Smooth muscle cell (in vitro differentiated cells): ENCODE results near the gene ATP9B. TPM values are rescaled to one million over a fixed set of nuclear protein-coding genes. Genes with fewer than 3 reads are reported as not detected.

Experiments used
- DNase-seq: peaks from one replicate; lab custom pipeline; 2025; ENCODE audit not compliant: unreplicated experiment; lab: John Stamatoyannopoulos, UW
- H2AFZ ChIP-seq: fragments of 200-600 bp; sonication (generic); 2 replicates; pipeline ENCODE4 v1.6.0; 2016; ENCODE audit warnings: antibody characterized with exemption, low read depth, mild to moderate bottlenecking
- H3F3A ChIP-seq: fragments of 200-600 bp; sonication (generic); 2 replicates; pipeline ENCODE4 v1.6.0; 2017; ENCODE audit warnings: antibody characterized with exemption, low read depth
- H3K27ac ChIP-seq: fragments of 200-600 bp; sonication (generic); 2 replicates; pipeline ENCODE4 v1.5.1; 2016; ENCODE audit warnings: low read depth, mild to moderate bottlenecking
- H3K27me3 ChIP-seq: fragments of 200-600 bp; sonication (generic); 2 replicates; pipeline ENCODE4 v1.6.1; 2016; ENCODE audit warnings: low read depth, mild to moderate bottlenecking
- H3K36me3 ChIP-seq: fragments of 200-600 bp; sonication (generic); 2 replicates; pipeline ENCODE4 v1.5.1; 2016; ENCODE audit warnings: low read depth
- H3K4me1 ChIP-seq: fragments of 200-600 bp; sonication (generic); 2 replicates; pipeline ENCODE4 v1.5.1; 2016; ENCODE audit warnings: low read depth
- H3K4me2 ChIP-seq: fragments of 200-600 bp; sonication (generic); 2 replicates; pipeline ENCODE4 v1.6.0; 2016; ENCODE audit warnings: mild to moderate bottlenecking
- H3K4me3 ChIP-seq: fragments of 200-600 bp; sonication (generic); 2 replicates; pipeline ENCODE4 v1.5.1; 2016; ENCODE audit warnings: mild to moderate bottlenecking
- H3K79me2 ChIP-seq: fragments of 200-600 bp; sonication (generic); 2 replicates; pipeline ENCODE4 v1.6.0; 2016; ENCODE audit warnings: low read depth, mild to moderate bottlenecking
- H3K9ac ChIP-seq: fragments of 200-600 bp; sonication (generic); 2 replicates; pipeline ENCODE4 v1.6.0; 2016; ENCODE audit warnings: low read depth
- H3K9me3 ChIP-seq: fragments of 200-600 bp; sonication (generic); replicated peaks from 2 replicates; pipeline ENCODE4 v1.5.1; 2016; ENCODE audit warnings: low read depth
- H4K20me1 ChIP-seq: fragments of 200-600 bp; sonication (generic); 2 replicates; pipeline ENCODE4 v1.6.0; 2016; ENCODE audit warnings: low read depth
- CTCF ChIP-seq: fragments of 200-600 bp; sonication (generic); IDR thresholded peaks from 2 replicates; pipeline ENCODE4 v1.5.1; 2017; ENCODE audit warnings: borderline replicate concordance, mild to moderate bottlenecking, antibody characterized with exemption; ENCODE audit not compliant: insufficient read depth, poor library complexity, severe bottlenecking
- WGBS: methylation state at CpG from one replicate; pipeline ENCODE4 v1.1.7; 2016; ENCODE audit warnings: low lambda C conversion rate; 5-methylcytosine and 5-hydroxymethylcytosine counted together
- polyA plus RNA-seq: library from polyadenylated mRNA; unstranded; fragments of >200 nt; fragmentation: Nextera tagmentation; extraction: Ambion mirVana; gene quantifications from 2 replicates; pipeline ENCODE4 v1.2.1, GENCODE V29; 2016
- total RNA-seq: library from RNA; depleted of rRNA; stranded (reverse); fragments of >200 nt; gene quantifications from 2 replicates; pipeline ENCODE4 v1.2.3, GENCODE V29; 2014

The ATP9B gene
- total and polyA plus RNA-seq, 2 experiments from 2014 or later, result 6.1 to 16.4 TPM

GRCh38 chr18:79222790-79223189 is 153.6 kb downstream of the ATP9B start:
- Histone ChIP-seq H3F3A (no peaks in the 10 kb centered on the region), H2AFZ (no peak overlapping the region), H3K36me3 (no peaks in the 10 kb centered on the region), H3K27ac (no peak overlapping the region), H3K9me3 (no peaks in the 10 kb centered on the region), H3K4me2 (no peak overlapping the region), H3K9ac (no peak overlapping the region), H4K20me1 (peaks cover 5% of the 10 kb centered on the region), H3K4me1 (no peaks in the 10 kb centered on the region), H3K27me3 (no peaks in the 10 kb centered on the region), H3K4me3 (no peak overlapping the region), H3K79me2 (no peaks in the 10 kb centered on the region)
- DNase-seq, result no peak
- WGBS, result 100% methylated on average over 1 of the region's 1 CpG
- no peak for TF ChIP-seq CTCF

DNA sequence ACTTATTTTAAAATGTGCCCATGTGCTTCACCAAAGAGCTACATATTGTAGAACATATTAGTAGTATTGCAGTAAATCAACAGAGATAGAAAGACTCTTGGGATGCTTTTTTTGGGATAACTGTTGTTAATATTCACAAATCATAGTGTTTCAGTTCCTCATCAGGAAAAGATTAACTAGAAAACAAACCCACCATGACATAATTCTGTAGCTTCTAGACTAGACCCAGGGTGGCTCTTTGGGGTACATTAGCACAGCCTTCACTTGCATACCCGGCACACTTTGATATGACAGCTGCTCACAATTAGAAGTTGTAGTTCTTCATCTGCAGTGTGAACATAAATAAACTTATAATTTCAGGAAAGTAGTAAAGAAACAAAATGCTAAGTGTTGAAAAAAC is 154.2 kb downstream of the ATP9B start:
- Histone ChIP-seq H3K79me2 (no peaks in the 10 kb centered on the region), H3K4me1 (no peaks in the 10 kb centered on the region), H3K4me2 (no peak overlapping the region), H3K27ac (no peak overlapping the region), H3K27me3 (no peaks in the 10 kb centered on the region), H3K4me3 (no peak overlapping the region), H3K9me3 (no peaks in the 10 kb centered on the region), H3F3A (no peaks in the 10 kb centered on the region), H4K20me1 (peaks cover 5% of the 10 kb centered on the region), H3K36me3 (no peaks in the 10 kb centered on the region), H3K9ac (no peak overlapping the region), H2AFZ (no peak overlapping the region)
- no peak for DNase-seq
- no peak for TF ChIP-seq CTCF
- WGBS, result 91% methylated on average over 1 of the region's 1 CpG

DNA sequence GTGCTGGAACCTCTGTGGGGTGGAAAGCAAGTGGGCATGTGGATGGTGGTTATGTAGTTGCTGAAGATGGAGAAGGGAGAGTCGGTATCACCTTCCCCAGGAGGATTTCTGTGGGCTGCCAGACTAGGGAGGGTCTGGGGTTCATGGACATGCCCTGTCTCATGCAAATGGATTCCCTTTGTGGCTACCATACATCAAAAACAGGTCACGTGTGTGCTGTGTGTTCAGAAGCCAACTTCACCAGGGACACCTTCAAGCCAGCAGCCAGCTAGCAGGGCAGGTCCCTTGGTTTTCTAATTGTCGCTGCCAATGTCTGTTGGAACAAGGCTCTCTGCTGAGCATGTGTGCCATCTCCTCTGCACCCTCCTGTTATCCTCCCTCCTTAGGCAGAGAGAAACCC is 155.2 kb downstream of the ATP9B start:
- no peaks in the 10 kb centered on the region for H3K36me3 ChIP-seq
- no peak overlapping the region for H3K9ac ChIP-seq
- no peak overlapping the region for H3K4me2 ChIP-seq
- H3K27ac ChIP-seq, result no peak overlapping the region
- H3K9me3 ChIP-seq, result no peaks in the 10 kb centered on the region
- H3F3A ChIP-seq, result no peaks in the 10 kb centered on the region
- 99% methylated on average over 3 of the region's 3 CpGs for WGBS
- no peak overlapping the region for H3K4me3 ChIP-seq
- DNase-seq, result no peak
- no peaks in the 10 kb centered on the region for H3K27me3 ChIP-seq
- no peaks in the 10 kb centered on the region for H3K4me1 ChIP-seq
- peaks cover 5% of the 10 kb centered on the region for H4K20me1 ChIP-seq
- H2AFZ ChIP-seq, result no peak overlapping the region
- TF ChIP-seq CTCF, result no peak
- no peaks in the 10 kb centered on the region for H3K79me2 ChIP-seq

DNA sequence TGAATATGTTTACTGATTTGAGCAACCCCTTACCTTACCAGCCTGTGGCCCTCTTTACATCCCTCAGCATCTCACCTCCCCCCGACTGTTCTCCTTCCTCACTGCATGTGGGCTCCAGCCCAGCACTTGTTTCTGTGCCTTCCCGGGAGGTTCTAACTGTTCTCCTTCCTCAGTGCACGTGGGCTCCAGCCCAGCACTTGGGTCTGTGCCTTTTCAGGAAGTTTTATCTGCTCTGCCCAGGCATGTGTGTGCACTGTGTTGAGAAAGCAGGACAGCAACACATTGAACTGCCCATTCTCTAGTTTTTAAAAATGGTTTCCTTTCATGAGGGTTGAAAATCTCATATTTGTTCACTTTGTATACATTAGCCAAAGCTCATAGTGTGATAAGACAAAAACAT is 158.4 kb downstream of the ATP9B start:
- H3K36me3 ChIP-seq, result no peaks in the 10 kb centered on the region
- no peak for DNase-seq
- no peaks in the 10 kb centered on the region for H3K79me2 ChIP-seq
- no peaks in the 10 kb centered on the region for H3K4me1 ChIP-seq
- H3K27me3 ChIP-seq, result no peaks in the 10 kb centered on the region
- peaks cover 3% of the 10 kb centered on the region for H4K20me1 ChIP-seq
- H3K4me3 ChIP-seq, result no peak overlapping the region
- no peak overlapping the region for H3K9ac ChIP-seq
- H2AFZ ChIP-seq, result no peak overlapping the region
- no peaks in the 10 kb centered on the region for H3K9me3 ChIP-seq
- WGBS, result 88% methylated on average over 3 of the region's 3 CpGs
- no peaks in the 10 kb centered on the region for H3F3A ChIP-seq
- no peak overlapping the region for H3K4me2 ChIP-seq
- no peak for TF ChIP-seq CTCF
- no peak overlapping the region for H3K27ac ChIP-seq
